HL-60 (cell line): Measurements from ENCODE around the gene MYO1B.

Experiments used
- POLR2AphosphoS5 ChIP-seq: IDR thresholded peaks from 2 replicates; pipeline ENCODE4 v1.6.1; 2012; ENCODE audit warnings: low read depth
- TF ChIP-seq, protein P1 (sequence below): IDR thresholded peaks from one replicate; pipeline ENCODE4 v1.5.1; 2011; ENCODE audit warnings: low read length, control low read depth, inconsistent platforms; ENCODE audit not compliant: insufficient read depth

DNA sequence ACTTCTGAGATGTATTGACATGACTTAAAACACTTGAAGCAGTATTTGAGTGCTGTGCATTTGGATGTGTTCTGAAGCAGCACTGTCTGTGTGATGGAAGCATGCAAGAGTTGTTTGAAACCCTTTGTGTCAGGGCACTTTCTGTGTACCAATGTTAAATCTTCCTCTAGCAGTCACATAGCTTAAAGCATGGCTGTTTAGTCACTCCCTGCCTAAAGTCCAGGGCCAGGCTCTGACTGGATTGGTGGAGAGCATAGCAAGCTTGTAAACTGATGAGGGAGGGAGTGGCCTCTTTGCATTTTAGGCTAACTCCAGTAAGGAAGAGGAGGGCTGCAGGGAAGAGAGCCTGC is 73.5 kb downstream of the MYO1B start:
- TF ChIP-seq, protein P1, sequence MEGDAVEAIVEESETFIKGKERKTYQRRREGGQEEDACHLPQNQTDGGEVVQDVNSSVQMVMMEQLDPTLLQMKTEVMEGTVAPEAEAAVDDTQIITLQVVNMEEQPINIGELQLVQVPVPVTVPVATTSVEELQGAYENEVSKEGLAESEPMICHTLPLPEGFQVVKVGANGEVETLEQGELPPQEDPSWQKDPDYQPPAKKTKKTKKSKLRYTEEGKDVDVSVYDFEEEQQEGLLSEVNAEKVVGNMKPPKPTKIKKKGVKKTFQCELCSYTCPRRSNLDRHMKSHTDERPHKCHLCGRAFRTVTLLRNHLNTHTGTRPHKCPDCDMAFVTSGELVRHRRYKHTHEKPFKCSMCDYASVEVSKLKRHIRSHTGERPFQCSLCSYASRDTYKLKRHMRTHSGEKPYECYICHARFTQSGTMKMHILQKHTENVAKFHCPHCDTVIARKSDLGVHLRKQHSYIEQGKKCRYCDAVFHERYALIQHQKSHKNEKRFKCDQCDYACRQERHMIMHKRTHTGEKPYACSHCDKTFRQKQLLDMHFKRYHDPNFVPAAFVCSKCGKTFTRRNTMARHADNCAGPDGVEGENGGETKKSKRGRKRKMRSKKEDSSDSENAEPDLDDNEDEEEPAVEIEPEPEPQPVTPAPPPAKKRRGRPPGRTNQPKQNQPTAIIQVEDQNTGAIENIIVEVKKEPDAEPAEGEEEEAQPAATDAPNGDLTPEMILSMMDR, result no peak
- no peak for TF ChIP-seq POLR2AphosphoS5
